Pons (tissue), 1 donor: Measurements from ENCODE around the gene SECISBP2.
"Not testable (repeated sequence)": the region's sequence is repeated elsewhere in the genome, so short reads cannot be mapped to it uniquely, and the experiment has no call there.

ENCODE experiments used
- DNase-seq: peaks from one replicate; pipeline ENCODE4 v3.0.0-alpha.2; 2016; ENCODE audit warnings: low spot score

Gene SECISBP2

GRCh38 chr9:89318123-89319014 is at the start of gene SECISBP2:
Gene SECISBP2 (plus strand): TSS chr9:89318500. CDS start chr9:89318577, 77 bp downstream.
- peak; percentile 95 for DNase-seq

- no peak for DNase-seq
Observed at GRCh38 chr9:89273528-89274279, 44.6 kb upstream of the SECISBP2 start.

- DNase-seq = no peak
Observed at GRCh38 chr9:89274838-89275237, 43.5 kb upstream of the SECISBP2 start.

- DNase-seq = not testable (repeated sequence)
Observed at GRCh38 chr9:89276040-89276439, 42.3 kb upstream of the SECISBP2 start.

GRCh38 chr9:89277043-89277442 is 41.3 kb upstream of the SECISBP2 start:
- no peak for DNase-seq

- no peak for DNase-seq
Observed at GRCh38 chr9:89277454-89277853, 40.8 kb upstream of the SECISBP2 start.

- no peak for DNase-seq
Observed at GRCh38 chr9:89278551-89278950, 39.7 kb upstream of the SECISBP2 start.

- peak; percentile 67 for DNase-seq
Observed at GRCh38 chr9:89278997-89279739, 39.1 kb upstream of the SECISBP2 start.

- no peak for DNase-seq
Observed at GRCh38 chr9:89281106-89281505, 37.2 kb upstream of the SECISBP2 start.

- not testable (repeated sequence) for DNase-seq
Observed at GRCh38 chr9:89282248-89282968, 35.9 kb upstream of the SECISBP2 start.

- no peak for DNase-seq
Observed at GRCh38 chr9:89284076-89284475, 34.2 kb upstream of the SECISBP2 start.

- no peak for DNase-seq
Observed at GRCh38 chr9:89291741-89292140, 26.6 kb upstream of the SECISBP2 start.

GRCh38 chr9:89293014-89293413 is 25.3 kb upstream of the SECISBP2 start:
- no peak for DNase-seq

GRCh38 chr9:89295400-89295799 is 22.9 kb upstream of the SECISBP2 start:
- DNase-seq = no peak

GRCh38 chr9:89301996-89302395 is 16.3 kb upstream of the SECISBP2 start:
- DNase-seq = not testable (repeated sequence)

GRCh38 chr9:89304020-89304833 is 14.1 kb upstream of the SECISBP2 start:
- no peak for DNase-seq

GRCh38 chr9:89304834-89305188 is 13.5 kb upstream of the SECISBP2 start:
- DNase-seq = no peak

- DNase-seq = no peak
Observed at GRCh38 chr9:89305868-89306267, 12.4 kb upstream of the SECISBP2 start.

GRCh38 chr9:89309166-89309565 is 9.1 kb upstream of the SECISBP2 start:
- no peak for DNase-seq

GRCh38 chr9:89309608-89310474 is 8.5 kb upstream of the SECISBP2 start:
- no peak for DNase-seq
